HG03460 (cell line): ENCODE measurements around the gene ETV5.

Experiments used
- ATAC-seq: cut with Tn5 transposase; IDR thresholded peaks from one replicate; pipeline ENCODE4 v1.9.1; 2021; ENCODE audit not compliant: unreplicated experiment

ETV5 gene

DNA sequence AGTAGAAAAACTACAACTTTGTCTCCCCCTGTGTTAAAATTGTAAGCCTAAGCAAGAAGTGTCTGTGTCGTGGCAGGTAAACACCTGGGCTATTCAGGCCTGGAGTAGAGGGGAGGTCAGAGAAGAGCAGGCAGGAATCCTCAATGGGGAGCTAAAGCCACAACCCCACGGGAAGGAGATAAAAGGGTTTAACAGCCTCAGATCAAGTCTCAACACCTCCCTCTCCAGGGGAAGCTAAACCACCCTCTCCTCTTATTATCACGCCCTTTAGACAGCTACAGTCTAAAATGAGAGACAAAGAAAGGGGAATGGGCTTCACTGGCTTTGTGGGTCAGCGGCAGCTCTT lies 11.6 kb downstream of the ETV5 start:
- ATAC-seq = no peak

DNA sequence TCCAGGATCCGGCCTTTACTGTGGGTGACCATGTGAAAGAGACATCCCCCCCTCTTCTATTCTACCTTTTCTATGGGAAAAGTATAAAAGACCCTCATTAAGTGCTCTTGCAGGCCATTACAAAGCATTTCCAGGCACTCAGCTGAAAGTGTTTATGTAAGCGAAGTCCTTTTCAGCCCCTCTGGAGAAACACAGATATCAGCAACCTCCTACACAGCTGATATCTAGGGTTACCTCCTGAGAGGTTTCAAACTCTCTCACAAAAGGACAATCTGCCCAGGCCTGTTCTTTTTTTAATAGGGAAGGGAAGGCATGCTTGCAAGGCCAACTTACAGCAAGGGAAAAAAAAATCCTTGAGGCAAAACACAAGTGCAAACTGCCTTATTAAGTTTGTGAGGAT lies 12.6 kb downstream of the ETV5 start:
- ATAC-seq = no peak

DNA sequence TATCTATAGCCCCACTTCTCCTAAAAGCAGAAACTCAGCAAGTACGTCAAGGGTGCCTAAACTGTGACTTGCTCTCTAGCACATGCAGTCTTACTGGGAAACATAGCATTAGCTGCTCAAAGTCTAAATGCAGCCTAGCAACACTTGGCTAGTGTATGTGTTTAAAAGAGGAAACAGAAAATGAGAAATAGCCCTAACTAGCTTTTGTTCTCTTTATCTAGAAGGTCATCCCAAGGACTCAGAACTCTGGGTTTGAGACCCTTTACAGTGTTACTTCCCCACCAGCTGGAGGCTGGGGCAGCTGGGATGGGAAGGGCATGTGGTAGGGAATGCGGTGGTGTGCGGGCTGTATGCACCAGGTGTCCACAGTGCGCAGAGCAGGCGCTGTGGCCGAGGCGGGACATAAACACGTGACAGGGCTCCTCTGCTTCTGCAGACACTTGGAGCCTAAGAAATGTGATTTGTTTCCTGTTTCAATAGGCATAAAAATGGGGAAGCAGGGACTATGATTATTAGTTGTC lies 13.3 kb downstream of the ETV5 start:
- ATAC-seq = no peak

DNA sequence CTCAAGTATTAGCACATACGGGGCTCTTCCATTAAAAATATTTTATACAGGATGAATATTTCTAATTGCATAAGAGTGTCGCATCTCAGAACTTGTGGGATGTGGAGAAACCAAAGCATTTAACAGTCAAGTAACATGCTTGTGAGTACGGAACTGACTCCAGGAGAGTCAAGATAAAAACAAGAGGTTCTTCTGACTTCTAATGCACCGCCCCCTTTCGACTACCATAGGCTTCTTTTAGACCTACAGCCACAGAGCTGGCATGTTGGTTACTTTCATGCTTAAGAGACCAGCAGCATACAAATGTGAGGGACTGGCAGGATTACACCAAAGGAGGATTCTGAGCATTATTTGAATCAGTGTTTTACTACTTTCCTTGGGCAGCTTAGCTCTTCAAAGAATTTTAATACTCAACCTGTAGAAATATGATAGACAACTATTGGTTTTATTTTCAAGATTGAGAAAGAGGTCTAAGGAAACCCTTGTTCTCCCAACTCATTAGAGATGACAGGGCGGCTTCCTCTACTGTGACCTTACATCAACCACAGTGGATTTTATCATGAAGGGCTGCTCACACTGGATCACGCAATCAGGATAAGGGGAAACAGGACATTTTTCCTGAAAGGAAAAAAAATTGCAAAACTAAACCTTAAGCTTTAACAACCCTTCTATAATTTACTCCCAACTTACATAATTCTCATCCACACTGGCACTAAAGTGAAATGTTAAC lies 14.0 kb downstream of the ETV5 start:
- ATAC-seq = no peak

DNA sequence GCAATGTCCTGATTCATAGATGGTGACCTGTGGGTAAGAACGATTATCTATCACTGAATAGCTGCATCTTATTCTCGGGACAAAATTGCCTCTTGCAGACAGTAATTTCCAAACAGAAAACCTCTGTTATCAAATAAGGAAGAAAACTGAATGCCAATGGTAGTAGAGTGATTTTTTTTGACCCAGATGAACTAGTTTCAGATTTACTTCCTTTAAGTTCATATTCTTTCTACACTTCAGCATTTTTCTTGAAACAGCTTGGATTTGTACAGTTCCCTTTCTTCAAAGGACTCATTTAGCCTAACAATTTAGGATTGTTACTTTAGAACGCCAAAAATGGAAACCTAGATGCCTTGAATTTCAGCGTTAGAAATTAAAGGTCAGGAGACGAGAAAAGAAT lies 14.6 kb downstream of the ETV5 start:
- no peak for ATAC-seq

DNA sequence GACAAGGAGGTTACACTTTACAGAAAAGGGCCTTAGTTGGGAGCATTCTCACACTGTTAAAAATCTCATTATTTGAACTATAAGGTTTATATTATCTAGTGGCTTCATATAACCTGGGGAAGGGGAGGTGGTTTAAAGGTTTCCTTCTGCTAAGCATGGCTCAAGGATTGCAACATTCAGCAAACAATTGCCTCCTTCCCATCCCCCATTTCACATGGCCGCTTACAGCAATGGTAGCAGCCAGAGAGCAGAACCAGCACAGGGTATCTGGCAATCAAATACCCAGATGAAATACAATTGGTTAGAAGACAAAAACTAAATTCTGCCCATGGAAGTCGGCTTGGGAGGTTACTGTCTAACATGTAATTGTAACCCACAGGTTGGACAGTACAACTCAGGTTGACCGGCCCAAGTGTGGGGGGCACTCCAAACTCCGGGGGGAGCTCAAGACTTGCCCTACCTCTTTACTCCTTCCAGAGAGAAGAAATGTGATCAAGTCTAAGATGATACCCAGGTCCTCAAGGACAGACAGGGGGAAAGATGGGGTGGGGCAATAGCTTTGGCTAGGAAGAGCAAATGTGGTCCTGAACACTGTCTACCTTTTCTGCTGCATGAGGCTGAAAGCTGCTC lies 15.5 kb downstream of the ETV5 start:
- no peak for ATAC-seq

DNA sequence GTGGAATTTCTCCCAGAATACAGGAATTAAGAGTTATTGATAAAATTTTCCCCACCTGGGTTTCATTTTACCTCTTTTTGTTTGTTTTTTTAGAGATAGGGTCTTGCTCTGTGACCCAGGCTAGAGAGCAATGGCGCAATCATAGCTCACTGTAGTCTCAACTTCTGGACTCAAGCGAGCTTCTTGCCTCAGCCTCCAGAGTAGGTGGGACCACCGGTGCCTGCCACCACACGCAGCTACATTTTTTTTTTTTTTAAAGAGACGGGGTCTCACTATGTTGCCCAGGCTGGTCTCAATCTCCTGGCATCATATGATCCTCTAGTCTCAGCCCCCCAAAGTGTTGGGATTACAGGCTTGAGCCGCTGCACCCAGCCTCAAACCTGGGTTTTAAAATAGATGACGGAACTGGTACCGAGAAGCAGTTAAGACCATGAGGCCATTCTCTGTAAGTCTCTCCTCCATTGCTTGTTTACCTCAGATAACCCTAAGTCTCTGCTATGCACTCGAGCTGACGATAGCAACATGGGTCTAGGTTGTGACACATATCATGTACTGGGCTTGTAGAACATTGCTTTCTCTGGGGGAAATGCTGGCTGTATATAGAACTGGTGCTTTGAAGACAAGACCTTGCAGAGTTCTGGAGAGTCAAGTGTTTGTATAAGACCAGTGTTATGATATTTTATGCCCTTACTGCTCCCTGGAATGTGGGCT lies 16.4 kb downstream of the ETV5 start:
- no peak for ATAC-seq

DNA sequence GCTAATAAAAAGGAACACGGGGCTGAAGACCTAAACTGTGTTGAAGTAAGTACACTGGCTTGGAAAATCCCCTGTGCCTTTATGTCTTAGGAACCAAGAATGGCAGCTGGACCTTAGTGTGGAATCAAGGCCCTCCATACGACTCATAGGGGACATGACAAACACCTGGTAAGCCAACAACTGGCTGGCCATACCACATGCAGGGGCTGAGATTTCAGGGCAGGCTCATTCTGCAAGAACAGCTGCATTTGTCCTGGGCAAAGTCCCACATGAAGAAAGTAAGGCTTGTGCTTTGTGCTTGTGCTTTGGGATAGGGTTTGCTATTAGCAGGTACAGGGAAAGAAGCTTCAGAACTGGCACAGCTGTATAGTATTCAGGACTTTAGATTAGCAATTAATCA lies 18.0 kb downstream of the ETV5 start:
- no peak for ATAC-seq

DNA sequence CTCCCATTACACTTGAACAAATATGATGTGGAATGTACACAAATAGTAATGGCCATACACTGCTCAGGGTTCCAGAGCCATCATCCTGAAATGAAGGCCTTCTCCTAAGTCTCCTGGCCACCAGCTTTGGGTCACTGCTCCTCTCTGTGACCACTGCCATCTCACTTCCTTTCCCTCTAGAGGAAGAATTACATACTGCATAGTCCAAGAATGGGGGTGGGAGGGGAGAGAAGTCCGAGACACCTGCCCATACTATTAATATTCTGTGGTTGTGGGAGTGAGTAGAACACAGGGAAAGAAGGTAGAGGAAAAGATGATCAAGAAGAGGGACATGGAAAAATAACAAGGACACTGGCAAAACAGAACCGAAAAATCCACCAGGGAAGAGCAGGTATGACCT lies 20.6 kb downstream of the ETV5 start:
- ATAC-seq = no peak

DNA sequence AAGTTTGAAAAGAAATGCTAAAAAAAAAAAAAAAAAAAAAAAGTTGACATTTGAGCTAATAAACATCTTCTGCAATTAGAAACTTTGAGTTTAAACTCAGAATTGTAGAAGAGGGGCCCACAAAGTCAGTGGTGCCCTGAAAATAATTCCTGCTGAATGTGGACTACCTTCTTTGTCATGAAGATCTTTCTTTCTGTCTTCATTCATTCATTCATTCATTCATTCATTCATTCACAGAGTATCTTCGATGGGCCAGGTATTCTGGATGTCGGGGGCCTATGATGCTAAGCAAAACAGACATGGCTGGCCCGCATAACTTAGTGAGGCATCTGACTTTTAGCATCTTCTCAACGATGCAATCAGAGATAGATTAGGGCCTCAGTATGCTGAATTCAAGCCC lies 24.6 kb downstream of the ETV5 start:
- ATAC-seq = no peak

DNA sequence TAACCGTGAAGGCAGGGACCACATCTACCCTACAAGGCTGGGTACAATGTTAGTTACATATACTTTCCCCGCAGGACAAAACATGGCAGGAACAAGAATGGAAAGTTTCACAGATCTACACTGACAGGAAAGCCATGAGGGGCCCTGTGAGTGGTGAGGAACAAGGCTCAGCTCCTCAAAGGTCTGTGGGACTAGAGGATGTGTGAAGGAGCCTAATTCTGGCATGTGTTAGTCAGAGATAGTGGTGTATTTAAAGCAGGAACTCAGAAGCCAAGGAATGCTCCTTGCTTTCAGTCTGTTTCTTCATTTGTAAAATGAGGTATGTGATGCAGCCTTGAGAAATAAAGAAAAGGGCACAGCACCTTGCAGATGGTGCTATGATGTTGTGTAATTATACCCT lies 25.1 kb downstream of the ETV5 start:
- ATAC-seq = no peak

DNA sequence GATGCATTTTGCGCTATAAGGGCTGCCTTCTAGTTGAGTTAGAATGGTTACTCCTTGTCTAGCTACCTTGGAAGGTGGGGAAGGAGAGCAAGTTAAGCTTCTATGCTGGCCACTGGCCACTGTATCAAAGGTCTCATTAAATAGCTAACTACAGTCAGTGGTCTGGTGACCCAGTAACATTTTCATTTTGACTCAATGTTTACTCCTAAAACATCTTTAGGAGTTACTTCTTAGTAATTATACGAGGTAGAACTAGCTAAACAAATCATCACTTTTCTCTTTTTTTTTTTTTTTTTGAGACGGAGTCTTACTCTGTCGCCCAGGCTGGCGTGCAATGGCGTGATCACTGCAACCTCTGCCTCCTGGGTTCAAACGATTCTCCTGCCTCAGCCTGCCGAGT lies 26.7 kb downstream of the ETV5 start:
- no peak for ATAC-seq

DNA sequence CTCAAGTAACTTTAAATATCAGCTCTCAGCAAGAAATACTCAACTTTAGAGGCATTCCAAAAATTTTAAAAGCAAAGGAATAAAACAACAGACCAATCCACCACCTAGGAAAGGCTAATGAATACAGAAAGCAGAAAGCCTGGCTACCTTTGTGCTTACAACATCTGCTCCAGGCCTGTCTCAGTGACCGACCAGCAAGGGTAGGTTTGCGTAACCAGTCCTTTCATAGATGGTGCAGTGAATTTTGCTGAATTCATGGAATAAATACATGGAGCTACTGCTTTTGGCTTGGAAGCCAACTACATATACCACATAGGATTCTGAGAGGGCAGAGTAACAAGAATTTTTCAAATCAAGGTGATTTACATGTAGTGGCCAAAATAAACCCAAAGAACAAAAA lies 27.2 kb downstream of the ETV5 start:
- ATAC-seq = no peak

DNA sequence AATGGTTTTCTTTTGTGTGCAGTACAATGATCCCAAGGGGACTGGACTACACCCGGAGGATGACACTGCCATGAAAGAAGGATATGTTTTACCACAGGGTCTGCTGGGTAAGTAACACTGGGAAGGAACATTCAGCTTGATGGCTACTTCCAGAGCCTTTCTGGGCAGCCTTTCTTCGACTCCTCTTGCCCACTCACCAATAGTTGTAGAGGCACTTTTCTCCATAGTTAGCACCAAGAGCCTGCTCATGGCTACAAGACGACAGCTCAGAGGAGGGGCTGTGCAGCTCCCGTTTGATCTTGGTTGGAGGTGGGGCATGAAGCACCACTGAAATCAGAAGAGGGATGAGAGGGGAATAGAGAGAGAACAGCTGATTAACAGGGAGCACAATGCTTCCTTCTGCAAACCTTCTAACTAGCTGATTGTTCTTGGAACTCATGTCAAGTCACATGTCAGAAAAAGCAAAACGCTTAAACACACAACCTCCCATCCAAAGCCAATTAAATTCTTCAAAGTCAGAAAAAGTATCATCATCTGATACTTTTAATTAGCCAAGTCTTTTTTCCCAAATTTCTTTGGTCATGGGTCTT lies 27.9 kb downstream of the ETV5 start:
- ATAC-seq = no peak

DNA sequence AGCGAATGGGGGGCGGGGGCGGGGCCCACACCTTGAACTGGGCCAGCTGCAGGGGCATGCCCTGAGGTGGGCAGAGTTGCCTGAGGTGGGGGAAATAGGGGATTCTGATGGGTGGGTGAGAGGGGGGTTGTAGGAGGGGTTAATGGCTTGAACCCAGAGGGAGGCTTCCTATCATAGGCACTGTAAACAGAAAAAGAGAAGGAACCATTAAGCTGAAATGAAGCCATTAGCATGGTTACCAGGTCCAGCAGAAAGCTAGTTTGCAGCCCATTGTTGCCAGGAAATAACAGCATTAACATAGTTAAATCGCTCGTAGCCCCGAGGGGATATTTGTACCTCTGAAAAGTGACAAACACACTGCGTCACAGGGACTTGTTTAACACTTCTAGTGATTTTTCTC lies 29.0 kb downstream of the ETV5 start:
- no peak for ATAC-seq

DNA sequence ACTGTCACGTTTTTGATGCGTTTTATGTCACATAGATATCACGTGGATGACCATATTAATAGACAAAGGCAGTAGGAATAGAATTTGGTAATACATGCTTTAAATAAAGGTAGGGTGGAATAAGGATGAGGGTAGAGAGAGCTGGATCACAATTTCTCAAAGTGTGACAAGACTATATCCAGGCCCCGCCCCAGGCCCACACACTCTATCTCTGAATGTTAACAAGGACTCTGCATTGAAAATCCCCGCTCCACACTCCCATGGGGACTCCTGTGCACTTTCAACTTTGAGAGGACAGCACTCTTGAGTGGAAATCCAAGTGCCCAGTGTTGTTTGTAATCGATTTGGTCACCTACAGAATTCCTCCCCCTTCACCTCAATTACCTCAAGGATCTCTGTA lies 31.4 kb downstream of the ETV5 start:
- ATAC-seq = no peak

DNA sequence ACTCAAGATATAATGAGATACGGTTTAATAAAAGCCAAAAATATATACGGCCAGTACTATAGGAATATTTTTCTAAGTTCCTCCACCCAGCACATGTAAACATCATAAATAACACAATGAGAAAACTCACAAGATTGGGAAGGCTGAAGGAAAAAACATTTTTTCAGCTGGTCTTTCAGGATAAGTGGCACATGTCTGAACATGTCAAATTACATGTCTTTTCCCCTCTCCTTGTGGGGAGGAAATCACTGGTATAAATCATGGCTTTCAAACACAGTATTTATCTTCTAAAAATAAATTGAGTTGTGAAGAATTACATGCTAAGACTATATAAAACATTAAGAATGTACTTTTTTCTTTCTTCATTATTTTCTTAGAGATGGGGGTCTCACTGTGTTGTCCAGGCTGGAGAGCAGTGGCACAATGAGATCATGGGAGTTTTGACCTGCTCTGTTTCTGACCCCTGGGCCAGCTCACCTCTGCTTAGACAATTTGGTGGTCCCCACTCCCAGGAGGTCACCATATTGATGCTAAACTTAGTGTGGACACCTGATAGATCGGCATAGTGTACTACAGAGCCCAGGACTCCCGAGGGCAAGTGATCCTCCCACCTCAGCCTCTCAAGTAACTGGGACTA lies 32.8 kb downstream of the ETV5 start:
- no peak for ATAC-seq

DNA sequence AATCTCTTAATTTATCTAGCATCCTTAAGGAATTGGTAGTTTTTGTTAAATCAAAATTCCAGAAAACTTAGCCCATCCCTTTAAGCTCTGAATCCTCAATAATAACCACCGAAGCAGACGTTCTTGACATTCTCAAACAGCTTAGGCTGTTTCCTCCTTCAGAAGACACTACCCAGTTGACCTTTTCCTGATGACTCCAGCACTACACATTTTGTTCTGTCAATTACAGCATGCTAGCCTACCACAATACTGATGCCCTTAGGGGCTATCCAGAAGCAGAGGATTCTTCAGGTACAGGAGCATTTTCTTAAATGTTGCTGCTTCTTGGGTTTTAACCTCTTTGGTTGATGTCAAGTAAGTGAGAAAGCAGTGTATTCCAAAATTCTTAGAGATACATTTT lies 33.4 kb downstream of the ETV5 start:
- ATAC-seq = no peak

DNA sequence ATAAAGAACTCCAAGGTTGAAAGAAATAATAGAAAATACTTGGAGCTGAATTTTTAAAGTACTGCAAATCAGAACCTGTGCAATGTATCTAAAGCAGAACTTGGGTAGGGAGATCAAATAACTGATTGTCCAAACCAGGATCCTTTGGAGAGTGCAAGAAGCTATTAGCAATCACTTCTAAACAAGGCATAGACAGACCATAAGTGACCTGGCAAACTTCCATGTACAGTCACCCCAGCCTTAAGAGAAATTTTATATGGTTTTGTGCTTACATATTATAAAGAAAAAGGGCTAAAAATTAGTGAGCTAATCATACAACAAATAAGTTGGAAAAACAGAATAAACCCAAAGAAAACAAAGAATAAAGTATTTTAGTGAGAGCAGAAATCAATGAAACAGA lies 35.2 kb downstream of the ETV5 start:
- no peak for ATAC-seq

DNA sequence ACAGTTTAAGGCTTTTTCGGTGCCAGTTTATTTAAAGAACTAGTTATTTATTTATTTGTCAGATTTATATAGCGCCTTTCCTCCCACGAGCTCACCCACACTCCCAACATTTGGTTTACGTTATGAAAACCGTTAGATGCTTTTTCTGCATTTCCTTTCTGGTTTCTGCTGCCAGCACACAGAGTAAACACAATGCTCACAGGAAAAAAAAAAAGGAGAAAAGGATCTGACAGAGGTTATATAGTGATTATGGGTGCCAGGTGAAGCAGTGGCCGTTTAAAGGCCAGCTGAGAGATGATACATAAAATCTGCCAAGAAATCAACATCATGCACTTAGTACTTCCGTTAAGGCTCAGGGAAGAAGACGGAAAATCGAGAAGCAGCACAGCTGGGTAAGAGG lies 37.9 kb downstream of the ETV5 start:
- ATAC-seq = no peak

DNA sequence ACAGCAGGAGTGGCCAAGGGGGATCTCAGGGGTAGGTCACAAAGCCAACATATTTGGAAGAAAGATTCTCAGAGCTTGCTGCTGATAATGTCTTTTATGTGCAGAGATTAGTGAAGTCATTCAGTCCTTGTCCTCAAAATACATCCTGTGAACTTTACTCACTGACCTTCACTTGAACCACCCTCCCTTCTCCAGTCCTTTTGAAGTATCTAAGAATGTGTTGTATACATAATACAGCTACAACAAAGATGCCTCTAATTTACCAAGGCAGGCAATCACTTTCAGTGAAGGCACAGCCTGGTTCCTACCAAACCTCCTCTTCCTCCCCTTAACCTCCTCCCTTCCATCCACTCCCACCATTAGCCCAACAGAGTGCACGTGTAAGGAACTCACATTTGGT lies 38.3 kb downstream of the ETV5 start:
- ATAC-seq = no peak

DNA sequence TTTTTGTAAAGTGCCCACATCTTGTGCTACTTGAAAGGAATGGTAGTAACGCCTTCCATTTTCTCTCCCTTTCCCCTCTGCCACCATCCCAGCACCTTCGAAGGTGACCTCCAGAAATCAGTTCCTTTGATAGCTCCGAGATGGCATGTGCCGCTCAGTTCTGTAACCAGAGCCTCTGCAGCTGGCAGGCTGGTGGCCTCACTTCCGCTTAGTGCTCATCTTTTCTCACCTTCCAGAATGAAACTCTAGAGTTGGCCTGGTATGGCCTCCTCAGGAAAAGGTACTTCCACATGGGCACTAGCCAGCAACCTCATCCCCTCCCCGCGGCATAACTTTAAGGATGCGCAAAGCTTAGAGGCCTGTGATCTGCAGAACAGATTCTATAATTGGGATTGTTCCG lies 38.8 kb downstream of the ETV5 start:
- no peak for ATAC-seq
